GM12875 (cell line): ENCODE results near the gene WFDC9.

ENCODE experiments used
- H3K4me3 ChIP-seq: one replicate; pipeline ENCODE4 v1.5.1; 2011; ENCODE audit warnings: low read depth, low read length, control low read depth
- CTCF ChIP-seq: IDR thresholded peaks from 2 replicates; pipeline ENCODE4 v1.5.1; 2011; ENCODE audit warnings: low read depth, mild to moderate bottlenecking, control low read depth, inconsistent platforms, low read length, moderate library complexity, borderline replicate concordance; ENCODE audit not compliant: insufficient read depth

The WFDC9 gene

GRCh38 chr20:45621593-45621992 lies 9.5 kb downstream of the WFDC9 start:
- TF ChIP-seq CTCF = no peak
- H3K4me3 ChIP-seq = no peak overlapping the region

DNA sequence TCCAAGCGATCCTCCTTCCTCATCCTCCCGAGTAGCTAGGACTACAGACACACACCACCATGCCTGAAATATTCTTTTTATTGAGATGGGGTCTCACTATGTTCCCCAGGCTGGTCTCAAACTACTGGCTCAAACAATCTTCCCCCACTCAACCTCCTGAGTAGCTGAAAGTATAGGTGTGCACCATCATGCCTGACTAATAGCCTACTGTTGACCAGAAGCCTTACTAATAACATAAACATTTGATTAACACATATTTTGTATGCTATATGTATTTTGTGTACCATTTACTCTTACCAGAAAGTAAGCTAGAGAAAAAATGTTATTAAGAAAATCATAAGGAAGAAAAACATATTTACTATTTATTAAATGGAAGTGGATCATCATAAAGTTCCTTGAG lies 13.5 kb downstream of the WFDC9 start:
- H3K4me3 ChIP-seq = no peak overlapping the region
- no peak for TF ChIP-seq CTCF

GRCh38 chr20:45612314-45612713 lies 18.8 kb downstream of the WFDC9 start:
- TF ChIP-seq CTCF = no peak
- H3K4me3 ChIP-seq = no peak overlapping the region

GRCh38 chr20:45611054-45611453 lies 20.0 kb downstream of the WFDC9 start:
- H3K4me3 ChIP-seq = no peak overlapping the region
- no peak for TF ChIP-seq CTCF

DNA sequence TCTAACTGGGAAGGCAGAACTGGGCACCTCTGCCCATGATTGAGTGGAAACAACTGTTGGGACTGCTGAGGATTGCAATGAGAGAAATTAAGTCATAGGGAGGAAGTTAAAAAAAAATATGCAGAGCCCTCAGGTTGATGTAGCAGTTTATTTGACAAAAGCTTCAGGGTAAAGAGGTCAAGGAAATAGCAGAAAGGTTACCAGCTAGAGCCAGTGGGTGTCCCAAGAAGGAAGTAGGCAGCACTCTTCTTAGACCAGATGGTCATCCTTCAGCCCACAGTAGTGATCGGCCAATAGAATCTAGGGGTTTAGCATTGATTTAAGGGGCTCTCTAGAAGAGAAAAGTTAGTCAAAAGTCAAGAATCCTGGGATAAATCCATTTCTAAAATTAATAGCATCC lies 23.3 kb downstream of the WFDC9 start:
- H3K4me3 ChIP-seq = no peak overlapping the region
- no peak for TF ChIP-seq CTCF

DNA sequence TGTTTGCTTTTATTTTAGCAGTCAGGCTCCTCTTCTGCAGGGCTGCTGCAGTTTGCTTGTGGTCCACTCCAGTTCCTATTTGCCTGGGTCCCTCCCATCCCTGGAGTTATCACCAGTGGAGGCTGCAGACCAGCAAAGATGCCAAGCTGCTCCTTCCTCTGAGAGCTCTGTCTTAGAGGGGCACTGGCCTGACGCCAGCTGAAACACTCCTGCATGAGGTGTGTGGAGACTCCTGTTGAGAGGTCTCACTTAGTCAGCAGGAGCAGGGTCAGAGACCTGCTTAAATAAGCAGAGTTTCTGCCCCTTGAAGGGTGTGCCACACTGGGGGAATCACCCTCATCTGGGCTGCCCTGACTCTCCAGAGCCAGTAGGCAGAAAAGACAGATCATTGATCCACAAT lies 35.8 kb downstream of the WFDC9 start:
- no peak overlapping the region for H3K4me3 ChIP-seq
- TF ChIP-seq CTCF = no peak

GRCh38 chr20:45593498-45593897 lies 37.6 kb downstream of the WFDC9 start:
- H3K4me3 ChIP-seq = no peak overlapping the region
- no peak for TF ChIP-seq CTCF
